Panc1 (cell line): ENCODE results near the gene POLA1. TPM values are rescaled to one million over a fixed set of nuclear protein-coding genes. Genes with fewer than 3 reads are reported as not detected.

Experiments used
- ATAC-seq: fragments of 200-7000 bp; cut with Tn5 transposase; 2 replicates; pipeline ENCODE4 v1.9.1; 2020; ENCODE audit warnings: mild to moderate bottlenecking, moderate library complexity
- BruUV-seq: library from RNA; stranded (reverse); fragments of 400-500 nt; replicated peaks from 2 replicates; lab custom pipeline; 2021; lab: Mats Ljungman, UMichigan
- CTCF ChIA-PET: fragments of 300-600 bp; sonication (Branson Sonifier 250); formaldehyde crosslinking; loops from one replicate; lab custom pipeline; 2022; ENCODE audit warnings: antibody characterized with exemption; lab: Charles Lee
- POLR2A ChIA-PET: fragments of 300-600 bp; sonication (Branson Sonifier 250); formaldehyde crosslinking; loops from one replicate; lab custom pipeline; 2022; ENCODE audit warnings: antibody characterized with exemption; lab: Charles Lee
- DNase-seq: peaks from one replicate; pipeline ENCODE4 v3.0.0-alpha.2; 2010; ENCODE audit warnings: low read depth, low spot score
- H3K27ac ChIP-seq: 2 replicates; pipeline ENCODE4 v1.5.1; 2011; ENCODE audit warnings: mild to moderate bottlenecking, low read length, inconsistent platforms
- H3K27me3 ChIP-seq: fragments of 200-500 bp; sonication (Bioruptor generic); 2 replicates; pipeline ENCODE4 v1.6.0; 2014; ENCODE audit warnings: low read length, inconsistent platforms; ENCODE audit not compliant: control insufficient read depth, insufficient read depth
- H3K36me3 ChIP-seq: fragments of 200-500 bp; sonication (Bioruptor generic); 2 replicates; pipeline ENCODE4 v1.5.1; 2014; ENCODE audit warnings: inconsistent platforms, mild to moderate bottlenecking, low read length, moderate library complexity; ENCODE audit not compliant: control insufficient read depth, insufficient read depth
- H3K4me1 ChIP-seq: 2 replicates; pipeline ENCODE4 v1.5.1; 2011; ENCODE audit warnings: inconsistent platforms, mild to moderate bottlenecking, low read length, moderate library complexity; ENCODE audit not compliant: control insufficient read depth, insufficient read depth
- H3K4me3 ChIP-seq, 2 experiments: 2 replicates each; pipeline ENCODE4 v1.5.1; 2011 to 2012; ENCODE audit warnings: low read depth in 2 of 2, low read length in 2 of 2, mild to moderate bottlenecking in 2 of 2, inconsistent platforms in 1 of 2, moderate library complexity in 1 of 2
- H3K9me3 ChIP-seq: fragments of 200-500 bp; sonication (Bioruptor generic); 2 replicates; pipeline ENCODE4 v1.5.1; 2014; ENCODE audit warnings: low read depth, mild to moderate bottlenecking, inconsistent platforms, low read length, moderate library complexity; ENCODE audit not compliant: control insufficient read depth, insufficient read depth
- POLR2AphosphoS5 ChIP-seq: IDR thresholded peaks from 2 replicates; pipeline ENCODE4 v1.6.1; 2012; ENCODE audit warnings: mild to moderate bottlenecking, low read depth, low read length, moderate library complexity
- REST ChIP-seq, 2 experiments: IDR thresholded peaks; 2 replicates each; pipeline ENCODE4 v1.6.1; 2011 to 2012; ENCODE audit warnings: low read depth in 2 of 2, control low read depth in 1 of 2, low read length in 1 of 2, mild to moderate bottlenecking in 1 of 2, moderate library complexity in 1 of 2; ENCODE audit not compliant: insufficient read depth in 1 of 2
- SIN3A ChIP-seq: IDR thresholded peaks from 2 replicates; pipeline ENCODE4 v1.6.1; 2012; ENCODE audit warnings: low read depth, mild to moderate bottlenecking, low read length, moderate library complexity, borderline replicate concordance; ENCODE audit not compliant: insufficient read depth
- TCF7L2 ChIP-seq: IDR thresholded peaks from 2 replicates; pipeline ENCODE4 v1.6.1; 2011; ENCODE audit warnings: mild to moderate bottlenecking, low read depth, low read length, inconsistent platforms
- in situ Hi-C: cut with HindIII; loops from 2 replicates; pipeline ENCODE4 v1.10.0; 2016; ENCODE audit warnings: low sequenced_read_pairs, low pct_unique_long_range_greater_than_20kb
- intact Hi-C: fragments of 100-400 bp; cut with micrococcal nuclease; formaldehyde crosslinking; loops from one replicate; pipeline ENCODE4 v1.10.0; 2022; ENCODE audit not compliant: unreplicated experiment
- total RNA-seq: library from RNA; stranded (reverse); gene quantifications from one replicate; pipeline ENCODE4 v1.2.1, GENCODE V29; 2021; ENCODE audit not compliant: unreplicated experiment
- TF ChIP-seq, protein P1 (sequence below): fragments of 450-650 bp; IDR thresholded peaks from 2 replicates; pipeline ENCODE4 v1.5.1; 2017; ENCODE audit warnings: mild to moderate bottlenecking

The POLA1 gene
- total RNA-seq, 1 experiment from 2014 or later = 10.5 TPM

GRCh38 chrX:24945009-24945408 lies 251.3 kb downstream of the POLA1 start:
- Histone ChIP-seq H3K9me3 (no peaks in the 10 kb centered on the region), H3K36me3 (no peaks in the 10 kb centered on the region), H3K4me3 (no peak overlapping the region), H3K27me3 (no peaks in the 10 kb centered on the region), H3K4me1 (no peaks in the 10 kb centered on the region), H3K27ac (no peak overlapping the region)
- TF ChIP-seq POLR2AphosphoS5 (no peak), REST (IDR thresholded peaks at IDR 0.05; ENCODE audit: insufficient read depth in 1 of 2, low read depth in 2 of 2, low read length in 1 of 2) (no peak), SIN3A (no peak), TCF7L2 (no peak)
- TF ChIP-seq, protein P1, sequence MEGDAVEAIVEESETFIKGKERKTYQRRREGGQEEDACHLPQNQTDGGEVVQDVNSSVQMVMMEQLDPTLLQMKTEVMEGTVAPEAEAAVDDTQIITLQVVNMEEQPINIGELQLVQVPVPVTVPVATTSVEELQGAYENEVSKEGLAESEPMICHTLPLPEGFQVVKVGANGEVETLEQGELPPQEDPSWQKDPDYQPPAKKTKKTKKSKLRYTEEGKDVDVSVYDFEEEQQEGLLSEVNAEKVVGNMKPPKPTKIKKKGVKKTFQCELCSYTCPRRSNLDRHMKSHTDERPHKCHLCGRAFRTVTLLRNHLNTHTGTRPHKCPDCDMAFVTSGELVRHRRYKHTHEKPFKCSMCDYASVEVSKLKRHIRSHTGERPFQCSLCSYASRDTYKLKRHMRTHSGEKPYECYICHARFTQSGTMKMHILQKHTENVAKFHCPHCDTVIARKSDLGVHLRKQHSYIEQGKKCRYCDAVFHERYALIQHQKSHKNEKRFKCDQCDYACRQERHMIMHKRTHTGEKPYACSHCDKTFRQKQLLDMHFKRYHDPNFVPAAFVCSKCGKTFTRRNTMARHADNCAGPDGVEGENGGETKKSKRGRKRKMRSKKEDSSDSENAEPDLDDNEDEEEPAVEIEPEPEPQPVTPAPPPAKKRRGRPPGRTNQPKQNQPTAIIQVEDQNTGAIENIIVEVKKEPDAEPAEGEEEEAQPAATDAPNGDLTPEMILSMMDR = no peak
- in situ Hi-C loops (no loop called here), intact Hi-C loops (no loop called here)
- no TSS peak for BruUV-seq
- ATAC-seq = no peak
- DNase-seq = no peak
- CTCF ChIA-PET = no interaction called here
- POLR2A ChIA-PET = no interaction called here

- Histone ChIP-seq H3K9me3 (no peaks in the 10 kb centered on the region), H3K4me3 (no peak overlapping the region), H3K27me3 (no peaks in the 10 kb centered on the region), H3K4me1 (no peaks in the 10 kb centered on the region), H3K27ac (no peak overlapping the region), H3K36me3 (no peaks in the 10 kb centered on the region)
- in situ Hi-C loops (no loop called here), intact Hi-C loops (no loop called here)
- DNase-seq (no peak), ATAC-seq (no peak)
- ChIA-PET CTCF (no interaction called here), POLR2A (no interaction called here)
- no TSS peak for BruUV-seq
- TF ChIP-seq TCF7L2 (no peak), POLR2AphosphoS5 (no peak), SIN3A (no peak), REST (IDR thresholded peaks at IDR 0.05; ENCODE audit: insufficient read depth in 1 of 2, low read depth in 2 of 2, low read length in 1 of 2) (no peak)
- TF ChIP-seq, protein P1 = no peak
These were observed 252.7 kb downstream of the POLA1 start for GRCh38 chrX:24946369-24946768.
